ENCODE data around the gene INS.
"Not testable (repeated sequence)": the region's sequence is repeated elsewhere in the genome, so short reads cannot be mapped to it uniquely, and the experiment has no call there.

The INS gene

GRCh38 chr11:2131371-2132236 is 29.4 kb downstream of the INS start:
- no peak for DNase-seq

GRCh38 chr11:2130881-2131352 is 30.1 kb downstream of the INS start:
- DNase-seq = no peak

- DNase-seq = no peak
Observed at GRCh38 chr11:2129699-2130366, 31.2 kb downstream of the INS start.

GRCh38 chr11:2129308-2129698 is 31.7 kb downstream of the INS start:
- no peak for DNase-seq

- no peak for DNase-seq
Observed at GRCh38 chr11:2128511-2129307, 32.3 kb downstream of the INS start.

- no peak for DNase-seq
Observed at GRCh38 chr11:2128130-2128510, 32.9 kb downstream of the INS start.

GRCh38 chr11:2127482-2128129 is 33.4 kb downstream of the INS start:
- DNase-seq = no peak

- no peak for DNase-seq
Observed at GRCh38 chr11:2126520-2127085, 34.4 kb downstream of the INS start.

- DNase-seq = not testable (repeated sequence)
Observed at GRCh38 chr11:2124736-2125484, 36.1 kb downstream of the INS start.

- DNase-seq = no peak
Observed at GRCh38 chr11:2123628-2123960, 37.4 kb downstream of the INS start.

GRCh38 chr11:2122907-2123627 is 37.9 kb downstream of the INS start:
- DNase-seq = no peak

GRCh38 chr11:2122222-2122906 is 38.6 kb downstream of the INS start:
- no peak for DNase-seq

GRCh38 chr11:2121227-2122130 is 39.5 kb downstream of the INS start:
- DNase-seq = no peak

GRCh38 chr11:2120359-2121100 is 40.5 kb downstream of the INS start:
- DNase-seq = no peak

GRCh38 chr11:2118677-2119076 is 42.3 kb downstream of the INS start:
- no peak for DNase-seq

- DNase-seq = no peak
Observed at GRCh38 chr11:2116680-2117079, 44.3 kb downstream of the INS start.

- DNase-seq = no peak
Observed at GRCh38 chr11:2115308-2115707, 45.7 kb downstream of the INS start.

- no peak for DNase-seq
Observed at GRCh38 chr11:2114430-2115241, 46.4 kb downstream of the INS start.

All from inflammatory macrophage (primary cell).